ENCODE data around the gene PSMD6. TPM values are rescaled to one million over a fixed set of nuclear protein-coding genes. Genes with fewer than 3 reads are reported as not detected.

The PSMD6 gene
- total RNA-seq, 1 donor from 2014 or later = 49.2 TPM

GRCh38 chr3:64047787-64048186 lies 24.5 kb upstream of the PSMD6 start:
- intact Hi-C loops (cut with DNase I) = no loop called here

DNA sequence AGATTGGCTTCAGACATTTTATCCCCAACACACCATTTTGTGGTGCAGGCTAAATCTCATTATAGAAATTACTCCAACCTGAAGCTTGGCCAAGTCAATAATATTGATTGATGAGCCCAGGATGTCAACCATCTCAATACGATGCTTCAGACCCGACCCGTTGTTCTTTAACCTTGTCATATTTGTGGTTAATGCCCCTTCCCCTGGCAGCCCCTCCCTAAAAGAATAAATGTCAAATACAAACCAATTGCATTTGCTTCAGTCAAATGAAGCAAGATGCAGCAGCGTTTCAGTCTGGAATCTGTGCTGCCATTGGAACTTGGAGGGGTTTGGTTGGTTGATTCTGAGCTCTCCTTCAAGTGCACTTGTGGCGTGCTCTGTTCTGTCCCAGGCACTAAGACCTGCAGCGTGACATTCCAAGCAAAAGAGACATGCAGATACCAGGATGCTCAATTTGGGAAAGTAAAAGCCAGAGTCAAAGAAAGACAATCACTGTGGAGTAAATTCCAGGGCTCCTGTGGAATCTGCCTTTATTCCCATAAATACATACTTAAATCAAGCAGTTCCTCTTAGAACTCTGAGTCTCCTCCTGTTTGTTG lies 23.8 kb upstream of the PSMD6 start:
- intact Hi-C loops (cut with DNase I) = no loop called here

More at GRCh38 chr3:64047787-64048186, 24.5 kb upstream of the PSMD6 start:
- DNase-seq (ENCODE audit: low spot score) = no peak
- ATAC-seq = no peak

DNA sequence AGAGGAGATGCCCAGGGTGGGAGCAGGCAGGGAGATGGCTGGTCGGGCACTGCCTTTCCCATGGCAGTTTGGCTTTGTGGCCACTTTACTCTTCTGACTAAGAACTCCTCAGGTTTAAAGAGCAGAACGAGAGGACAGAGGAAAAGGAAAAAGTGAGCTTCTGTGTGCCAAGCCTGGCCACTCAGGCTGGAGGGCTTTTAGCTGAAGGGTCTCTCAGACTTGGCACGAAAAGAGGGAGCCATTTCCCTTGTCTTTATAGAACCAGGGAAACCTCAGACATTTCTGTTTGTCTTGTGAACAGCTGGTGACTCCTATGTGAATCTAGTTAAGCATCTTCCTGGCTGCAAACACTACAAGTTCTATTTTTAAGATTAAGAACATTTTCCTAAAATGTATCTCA lies 23.3 kb upstream of the PSMD6 start:
- ATAC-seq (no peak), DNase-seq (ENCODE audit: low spot score) (no peak)
- intact Hi-C loops (cut with DNase I) = no loop called here

More for the DNA sequence above, 23.8 kb upstream of the PSMD6 start:
- DNase-seq (ENCODE audit: low spot score) (no peak), ATAC-seq (no peak)

DNA sequence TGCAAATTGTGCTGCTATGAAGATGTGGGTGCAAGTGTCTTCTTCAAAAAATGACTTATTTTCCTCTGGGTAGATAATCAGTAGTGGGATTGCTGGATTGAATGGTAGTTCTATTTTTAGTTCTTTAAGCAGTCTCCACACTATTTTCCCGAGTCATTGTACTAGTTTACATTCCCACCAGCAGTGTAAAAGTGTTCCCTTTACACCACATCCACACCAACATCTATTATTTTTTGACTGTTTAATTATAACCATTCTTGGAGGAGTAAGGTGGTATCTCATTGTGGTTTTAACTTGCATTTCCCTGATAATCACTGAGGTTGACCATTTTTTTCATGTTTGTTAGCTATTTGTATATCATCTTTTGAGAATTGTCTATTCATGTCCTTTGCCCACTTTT lies 19.7 kb upstream of the PSMD6 start:
- no peak for DNase-seq (ENCODE audit: low spot score)
- intact Hi-C loops (cut with DNase I) = no loop called here
- ATAC-seq = no peak

DNA sequence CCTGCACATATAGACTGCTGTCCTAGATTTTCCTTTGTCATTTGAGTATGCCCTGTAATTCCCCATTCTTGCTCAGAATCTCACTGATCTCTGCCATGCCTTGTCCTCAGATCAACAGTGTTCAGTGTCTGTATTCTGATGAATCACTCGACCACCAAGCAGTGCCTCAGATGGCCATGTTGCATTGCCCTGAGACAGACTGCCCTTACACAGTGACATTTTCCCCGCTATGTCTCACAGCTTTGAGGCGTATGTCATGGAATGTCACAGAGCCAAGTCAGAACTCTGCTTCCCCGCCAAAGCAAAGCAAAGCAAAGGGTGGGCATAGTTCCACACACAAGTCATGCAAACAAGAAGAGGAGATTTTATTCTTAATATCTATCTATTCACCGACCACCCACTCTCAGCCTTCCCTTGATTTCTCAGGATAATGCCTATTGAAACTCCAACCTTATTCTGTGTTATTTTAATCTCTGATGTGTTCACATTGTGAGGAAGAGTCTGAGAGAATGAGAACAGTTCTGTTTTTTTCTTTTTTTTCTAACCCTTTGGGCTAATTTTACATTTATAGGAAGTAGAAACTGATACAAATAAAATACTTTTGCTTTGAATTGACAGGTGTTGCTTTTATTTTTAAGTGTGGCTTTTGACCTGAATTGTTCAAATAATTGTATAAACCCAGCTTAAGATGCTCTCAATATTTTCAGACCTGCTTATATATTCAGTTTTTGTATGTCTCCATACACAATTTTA lies 16.9 kb upstream of the PSMD6 start:
- no peak for ATAC-seq
- intact Hi-C loops (cut with DNase I) = loop anchor here (10.0 kb wide), 1 partner anchor 125 kb away; no protein-coding TSS in a partner anchor
- DNase-seq (ENCODE audit: low spot score) = no peak

GRCh38 chr3:64039332-64039731 lies 16.0 kb upstream of the PSMD6 start:
- no peak for DNase-seq (ENCODE audit: low spot score)
- intact Hi-C loops (cut with DNase I) = loop anchor here (10.0 kb wide), 1 partner anchor 125 kb away; no protein-coding TSS in a partner anchor
- no peak for ATAC-seq

DNA sequence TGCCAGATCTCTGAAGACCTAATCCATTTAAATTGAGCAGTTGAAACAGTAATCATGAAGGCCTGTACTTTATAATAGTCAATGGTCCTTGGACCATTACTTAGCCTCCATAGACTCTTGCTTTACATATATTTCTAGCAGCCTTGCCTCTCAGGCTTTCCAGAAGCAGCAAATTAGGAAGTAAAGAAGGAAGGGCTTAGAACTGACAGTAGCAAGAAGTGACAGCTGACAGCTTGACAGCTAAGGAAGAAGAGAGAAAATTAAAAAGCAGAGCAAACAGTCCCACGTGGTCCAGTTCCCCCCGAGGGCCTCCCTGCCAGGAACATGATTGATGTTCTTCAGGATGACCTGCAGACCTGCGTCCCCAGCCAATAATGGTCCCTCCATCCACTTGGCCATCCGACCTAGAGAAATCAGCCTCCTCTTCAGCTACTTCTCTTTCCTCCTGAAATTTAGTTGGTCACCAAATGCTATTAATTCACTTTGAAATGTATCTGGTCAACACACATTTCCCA lies 15.0 kb upstream of the PSMD6 start:
- DNase-seq (ENCODE audit: low spot score) = no peak
- intact Hi-C loops (cut with DNase I) = loop anchor here (10.0 kb wide), 1 partner anchor 126 kb away; no protein-coding TSS in a partner anchor
- no peak for ATAC-seq

DNA sequence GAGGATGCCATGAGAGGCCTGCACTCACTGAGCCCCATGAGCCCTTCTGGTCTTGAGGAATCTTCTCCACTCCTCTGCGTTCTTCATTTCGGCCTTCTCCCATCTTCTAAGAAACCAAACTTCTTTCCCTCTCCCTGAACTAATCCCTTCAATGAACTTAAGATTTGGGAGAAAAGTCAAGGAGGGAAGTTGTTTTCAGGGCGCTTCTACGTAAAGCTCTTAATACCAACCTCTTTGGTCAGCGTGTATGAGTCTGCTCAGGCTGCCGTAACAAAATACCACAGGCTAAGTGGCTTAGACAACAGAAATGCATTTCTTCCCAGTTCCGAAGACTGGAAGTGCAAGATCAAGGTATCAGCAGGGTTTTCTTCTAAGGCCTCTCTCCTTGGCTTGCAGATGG lies 13.8 kb upstream of the PSMD6 start:
- ATAC-seq = no peak
- intact Hi-C loops (cut with DNase I) = loop anchor here (10.0 kb wide), 1 partner anchor 128 kb away; no protein-coding TSS in a partner anchor
- DNase-seq (ENCODE audit: low spot score) = no peak

GRCh38 chr3:64033069-64033468 lies 9.8 kb upstream of the PSMD6 start:
- no peak for DNase-seq (ENCODE audit: low spot score)
- intact Hi-C loops (cut with DNase I) = loop anchor here (5.0 to 10.0 kb wide), 2 partner anchors 132 to 454 kb away; no protein-coding TSS in a partner anchor
- ATAC-seq = no peak

- no peak for DNase-seq (ENCODE audit: low spot score)
Observed at GRCh38 chr3:64031540-64032508, 8.5 kb upstream of the PSMD6 start.

DNA sequence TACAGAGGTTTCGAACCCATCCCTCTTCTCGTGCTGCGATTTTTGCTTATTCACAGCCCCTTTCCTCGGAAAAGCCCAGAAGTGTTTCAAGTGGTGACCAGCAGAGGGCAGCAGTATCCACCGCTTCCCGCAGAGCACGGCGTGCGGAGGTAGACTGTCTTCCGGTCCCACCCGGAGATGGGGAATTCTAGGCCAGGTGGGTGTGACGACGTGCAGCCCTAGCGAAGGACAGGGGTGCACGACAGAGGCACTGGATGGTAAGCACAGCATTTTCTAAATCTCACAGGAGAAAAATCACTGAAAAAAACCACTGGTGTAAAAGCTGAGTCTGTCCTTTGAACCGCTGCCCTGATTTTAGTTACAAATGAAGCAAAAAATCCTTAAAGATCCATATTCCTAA lies 7.4 kb upstream of the PSMD6 start:
- ATAC-seq = peak; percentile 89
- peak; percentile 85 for DNase-seq (ENCODE audit: low spot score)
- intact Hi-C loops (cut with DNase I) = loop anchor here (5.0 to 10.0 kb wide), 2 partner anchors 134 to 457 kb away; no protein-coding TSS in a partner anchor

More at GRCh38 chr3:64031540-64032508, 8.5 kb upstream of the PSMD6 start:
- ATAC-seq = no peak
- intact Hi-C loops (cut with DNase I) = loop anchor here (5.0 to 10.0 kb wide), 2 partner anchors 133 to 455 kb away; no protein-coding TSS in a partner anchor

DNA sequence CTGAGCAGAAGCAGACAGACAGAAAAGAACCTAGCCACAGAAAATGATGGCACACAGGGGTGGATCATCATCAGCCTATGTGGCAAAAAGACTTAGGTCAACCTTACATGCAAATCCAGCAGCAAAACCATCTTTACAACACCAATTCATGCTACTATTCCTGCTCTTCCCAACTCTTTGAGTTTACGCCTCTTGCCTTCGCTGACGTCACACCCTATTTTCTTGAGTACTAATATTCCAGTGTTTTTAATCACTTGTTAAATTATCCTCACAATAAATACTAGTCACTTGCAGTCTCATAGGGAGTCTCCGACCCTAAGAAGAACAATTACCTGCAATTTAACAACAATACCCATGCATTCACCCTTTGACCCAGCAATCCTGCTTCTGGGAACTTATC lies 6.0 kb upstream of the PSMD6 start:
- no peak for ATAC-seq

DNA sequence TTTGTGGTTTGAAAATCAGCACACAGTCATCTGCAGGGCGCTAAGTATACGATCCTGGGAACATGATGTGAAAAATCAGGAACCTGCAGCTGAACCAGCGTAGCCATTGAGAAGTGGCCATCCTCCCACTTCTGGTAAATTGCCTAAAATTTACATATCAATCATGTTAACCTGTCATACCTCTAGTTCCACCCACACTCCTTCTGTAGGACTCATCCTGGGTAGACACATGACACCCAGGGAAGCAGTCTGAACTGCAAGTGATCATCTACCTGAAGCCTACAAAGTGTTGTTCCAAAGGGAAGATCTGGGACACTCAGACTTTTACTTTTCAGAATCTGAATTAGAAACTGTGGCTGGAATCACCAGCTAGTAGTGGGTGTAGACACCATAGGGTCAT lies 5.5 kb upstream of the PSMD6 start:
- ATAC-seq = no peak

More for the DNA sequence above, 6.0 kb upstream of the PSMD6 start:
- DNase-seq (ENCODE audit: low spot score) = no peak
- intact Hi-C loops (cut with DNase I) = no loop called here

DNA sequence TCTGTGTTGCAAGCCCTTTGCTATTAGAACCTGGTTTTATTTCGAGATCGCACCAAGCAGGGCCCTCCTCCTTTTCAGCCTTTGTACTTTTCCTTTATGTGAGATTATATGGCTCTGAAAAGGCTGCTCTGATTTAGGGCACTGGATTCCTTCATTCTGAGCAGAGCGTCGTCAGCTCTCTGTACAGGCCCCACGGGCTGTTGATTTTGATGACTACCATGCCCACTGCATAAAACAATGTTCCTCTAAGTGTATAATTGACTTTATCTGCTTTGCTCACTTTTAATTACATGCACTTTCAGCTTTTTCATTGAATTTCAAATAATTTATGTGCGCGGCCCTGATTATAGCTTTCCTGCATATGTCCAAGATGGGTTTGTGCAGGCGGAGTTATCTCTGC lies 4.4 kb upstream of the PSMD6 start:
- no peak for DNase-seq (ENCODE audit: low spot score)
- intact Hi-C loops (cut with DNase I) = no loop called here
- no peak for ATAC-seq

More for the DNA sequence above, 5.5 kb upstream of the PSMD6 start:
- intact Hi-C loops (cut with DNase I) = no loop called here
- no peak for DNase-seq (ENCODE audit: low spot score)

DNA sequence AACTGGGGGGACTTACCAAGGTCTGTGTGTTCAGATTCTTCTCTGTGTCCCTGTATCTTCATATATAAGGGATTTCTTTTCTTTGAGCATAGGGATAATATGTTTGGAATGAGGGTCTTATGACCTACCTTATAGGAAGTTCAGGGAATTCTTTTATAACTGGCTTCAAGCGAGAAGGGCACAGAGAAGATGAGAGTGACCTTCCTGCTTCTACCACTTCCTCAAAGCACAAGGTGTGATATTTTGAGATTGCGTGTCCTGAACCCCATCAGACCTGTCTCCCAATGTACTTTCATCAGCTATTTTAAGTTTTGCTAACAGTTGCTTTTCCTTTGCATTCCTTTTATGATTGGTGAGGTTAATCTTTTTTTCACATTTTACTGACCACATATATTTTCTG lies 3.1 kb upstream of the PSMD6 start:
- intact Hi-C loops (cut with DNase I) = no loop called here
- no peak for ATAC-seq
- DNase-seq (ENCODE audit: low spot score) = no peak

DNA sequence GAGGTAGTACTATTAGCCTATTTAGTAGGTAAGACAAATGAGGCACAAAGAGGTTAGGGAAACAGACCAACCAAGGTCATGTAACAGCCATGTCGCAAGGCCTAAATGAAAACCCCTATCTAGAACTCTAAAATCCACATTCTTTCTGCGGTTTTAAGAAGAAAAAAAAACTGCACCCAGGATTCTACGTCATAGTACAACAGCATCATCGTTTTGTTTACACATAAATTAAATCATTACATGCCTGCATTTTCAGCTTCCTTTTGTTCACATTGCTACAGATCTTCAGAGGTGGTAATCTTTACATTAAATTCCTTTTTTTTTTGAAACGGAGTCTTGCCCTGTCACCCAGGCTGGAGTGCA lies 548 bp upstream of the PSMD6 start:
- peak; percentile 21 for ATAC-seq
- no peak for DNase-seq (ENCODE audit: low spot score)
- intact Hi-C loops (cut with DNase I) = no loop called here

DNA sequence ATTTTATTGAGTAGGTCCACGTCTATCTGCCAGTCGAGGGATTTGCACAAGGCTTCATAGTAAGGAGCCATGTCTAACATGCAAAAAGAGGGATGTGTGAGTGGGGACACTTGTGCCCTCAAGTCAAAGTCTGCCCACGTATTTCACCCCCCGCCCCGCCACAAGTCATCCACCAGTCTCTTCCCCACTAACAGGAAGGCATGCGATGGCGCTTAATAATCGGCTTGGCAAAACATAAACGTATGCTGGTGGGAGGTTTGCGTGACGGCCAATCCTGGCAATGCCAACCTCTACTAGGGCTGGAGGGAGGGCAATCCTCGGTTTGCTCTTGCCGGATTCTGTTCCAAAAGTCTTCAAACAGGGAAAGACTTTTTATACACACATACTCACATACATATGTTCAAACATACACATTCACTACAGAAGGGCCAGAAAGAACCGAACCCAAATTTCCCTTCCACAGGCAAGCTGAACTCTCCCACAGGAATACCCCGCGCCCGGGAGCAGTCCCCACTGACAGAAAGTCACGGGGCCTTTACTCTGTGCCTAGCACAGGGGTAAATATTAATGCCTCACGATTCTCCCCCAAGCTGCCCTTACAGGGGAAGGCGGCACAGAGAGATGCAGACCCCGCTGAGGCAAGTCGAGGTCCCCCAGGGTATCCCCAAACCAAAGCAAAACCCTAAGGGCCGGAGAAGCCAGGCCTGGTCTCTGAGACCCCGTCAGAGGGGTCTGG lies 675 bp downstream of the PSMD6 start:
- DNase-seq (ENCODE audit: low spot score) (no peak), ATAC-seq (no peak)
- intact Hi-C loops (cut with DNase I) = no loop called here

DNA sequence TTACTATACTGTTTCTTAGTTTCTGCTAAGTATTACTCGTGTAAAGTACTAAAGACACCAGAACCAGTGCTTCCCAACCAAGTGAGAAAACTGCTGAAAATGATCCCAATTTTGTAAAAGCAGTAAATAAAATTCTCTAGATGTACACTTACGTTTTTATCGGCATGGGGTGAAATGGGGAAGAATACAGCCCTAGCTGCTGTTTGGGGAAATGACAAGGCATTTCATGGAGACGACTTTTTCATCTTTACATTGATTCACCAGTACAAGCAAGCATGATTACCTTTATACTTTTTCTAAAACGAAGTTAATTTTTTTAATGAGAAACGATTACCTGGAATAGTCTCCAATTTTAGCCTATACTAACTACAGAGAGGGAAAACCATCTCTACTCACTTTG lies 1.4 kb downstream of the PSMD6 start:
- DNase-seq (ENCODE audit: low spot score) = no peak
- no peak for ATAC-seq
- intact Hi-C loops (cut with DNase I) = no loop called here

Measured in sciatic nerve (tissue), 2 donors.